Right renal pelvis (tissue), 4 donors: ENCODE data around the gene STOML1. TPM values are rescaled to one million over a fixed set of nuclear protein-coding genes. Genes with fewer than 3 reads are reported as not detected.

Source experiments
- DNase-seq, 4 donors: peaks; one replicate each; pipeline ENCODE4 v3.0.0-alpha.2; 2013; ENCODE audit warnings: low read depth in 4 of 4, low spot score in 3 of 4, missing footprints in 1 of 4
- polyA plus RNA-seq, 4 donors: library from polyadenylated mRNA; unstranded; fragments of 120-200 nt; gene quantifications; one replicate each; pipeline ENCODE4 v1.2.1, GENCODE V29; 2013; ENCODE audit not compliant: insufficient read length in 4 of 4

STOML1 gene
- polyA plus RNA-seq, 4 donors: 8.9 to 16.8 (median 11.5) TPM

DNA sequence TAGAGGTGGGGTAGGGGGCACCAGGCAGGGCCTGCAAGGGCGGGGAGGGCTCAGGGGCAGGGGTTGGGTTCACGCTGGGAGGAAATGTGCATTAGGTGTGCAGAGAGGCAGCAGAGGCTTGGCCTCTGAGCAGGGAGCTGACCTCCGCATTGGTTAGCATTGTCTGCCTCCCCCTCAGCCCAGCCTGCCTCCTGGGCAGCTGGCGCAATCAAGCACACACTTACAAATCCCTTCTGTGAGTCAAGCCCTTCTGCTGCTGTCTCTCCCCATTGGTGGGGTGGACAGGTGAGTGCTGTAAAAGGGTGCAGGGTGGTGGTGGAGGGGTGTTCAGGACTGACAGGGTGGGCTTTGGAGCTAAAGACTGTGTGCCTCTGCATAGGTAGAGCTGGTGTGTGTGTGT, 56.5 kb downstream of the STOML1 start:
- no peak for DNase-seq

DNA sequence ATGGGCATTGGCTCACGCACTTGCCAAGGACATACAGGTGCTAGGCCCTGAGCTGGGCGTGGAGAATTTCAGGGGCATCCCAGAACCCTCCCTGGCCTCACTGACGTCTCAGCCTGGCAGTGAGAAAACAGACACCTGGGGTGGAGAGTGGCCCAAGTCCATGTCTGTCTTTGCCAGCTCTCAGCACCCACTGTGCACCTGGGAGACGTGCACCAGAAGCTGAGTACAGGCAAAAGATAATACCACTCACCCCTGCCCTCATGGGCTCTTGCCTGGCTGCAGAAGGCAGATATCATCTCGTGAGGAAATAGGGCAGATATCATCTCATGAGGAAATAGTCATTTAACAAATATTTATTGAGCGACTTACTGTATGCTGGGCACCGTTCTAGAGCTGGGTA, 57.8 kb downstream of the STOML1 start:
- DNase-seq: no peak

DNA sequence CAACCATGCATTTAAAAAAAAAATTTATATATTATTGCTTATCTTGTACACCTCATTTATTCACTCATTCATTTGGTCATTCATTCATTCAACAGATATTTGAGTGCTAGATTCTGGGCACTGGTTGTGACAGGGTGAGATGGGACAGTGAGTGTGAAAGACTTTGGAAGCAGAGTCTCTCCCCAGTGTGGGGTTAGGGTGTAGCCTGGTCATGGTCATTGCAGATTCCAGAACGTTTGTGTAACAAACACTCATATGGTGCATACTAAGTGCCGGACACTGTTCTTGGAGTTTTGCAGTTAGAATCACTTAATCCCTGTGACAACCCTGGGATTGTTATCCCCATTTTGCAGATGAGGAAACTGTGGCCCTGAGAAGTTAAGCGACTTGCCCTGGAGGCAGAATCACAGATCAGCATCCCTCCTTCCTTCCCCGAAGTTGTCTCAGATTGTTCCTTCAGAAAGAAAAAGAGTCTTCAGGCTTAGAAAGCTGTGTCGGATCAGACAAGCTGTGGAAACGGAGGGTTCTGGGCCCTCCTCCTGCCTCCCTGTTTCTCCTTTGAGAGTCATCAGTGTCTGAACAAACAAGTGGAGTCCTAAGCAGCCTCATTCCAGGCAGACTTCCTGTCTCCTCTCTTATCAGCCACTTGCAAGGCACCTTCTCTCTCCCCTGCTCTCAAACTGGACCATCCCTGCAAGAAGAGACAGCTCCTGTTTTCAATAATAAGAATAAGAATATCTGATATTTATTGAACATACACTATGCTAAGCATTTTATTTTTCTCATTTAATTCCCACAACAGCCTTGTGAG, 59.5 kb downstream of the STOML1 start:
- no peak for DNase-seq

DNA sequence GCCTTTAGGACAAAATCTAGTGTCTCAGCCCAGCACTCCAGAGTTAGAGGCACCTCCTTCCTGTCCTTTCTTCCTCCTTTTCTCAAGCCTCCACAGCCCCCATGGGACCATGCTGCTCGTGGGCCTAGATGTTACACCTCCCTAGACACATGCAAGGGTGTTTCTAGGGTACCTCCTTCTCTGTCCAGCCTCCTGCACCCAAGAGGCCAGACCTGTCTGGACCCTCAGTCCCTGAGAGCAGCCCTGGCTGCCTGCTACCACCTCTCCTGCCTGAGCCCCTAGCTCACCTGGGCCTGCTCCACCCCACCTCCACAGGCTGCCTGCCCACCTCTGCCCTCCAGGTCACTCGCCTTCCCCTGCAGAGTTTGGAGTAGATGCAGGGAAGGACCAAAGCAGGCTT, 60.7 kb downstream of the STOML1 start:
- DNase-seq: no peak

DNA sequence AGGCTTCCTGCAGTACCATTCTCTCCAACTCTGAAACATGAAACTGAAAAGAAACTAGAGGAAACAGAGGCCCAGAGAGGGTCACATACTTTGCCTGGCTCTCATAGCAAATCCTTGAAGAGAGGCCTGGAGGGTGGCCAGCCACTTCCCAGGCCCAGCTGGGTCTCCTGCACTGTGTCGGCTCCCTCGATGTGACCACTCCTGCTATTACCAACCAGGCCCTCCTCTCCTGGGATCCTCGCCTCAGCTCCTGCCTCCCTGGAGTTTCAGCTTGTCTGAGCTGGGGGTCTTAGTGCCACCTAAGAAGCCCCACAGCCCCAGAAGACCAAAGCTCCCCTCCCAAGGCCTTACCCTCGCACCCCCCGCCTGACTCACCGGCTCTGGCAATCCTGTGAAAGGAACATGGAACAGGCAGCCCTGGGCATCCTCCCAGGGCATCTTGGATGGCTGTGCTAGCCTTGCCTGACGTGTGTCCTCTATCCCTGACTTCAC, 61.3 kb downstream of the STOML1 start:
- no peak for DNase-seq

DNA sequence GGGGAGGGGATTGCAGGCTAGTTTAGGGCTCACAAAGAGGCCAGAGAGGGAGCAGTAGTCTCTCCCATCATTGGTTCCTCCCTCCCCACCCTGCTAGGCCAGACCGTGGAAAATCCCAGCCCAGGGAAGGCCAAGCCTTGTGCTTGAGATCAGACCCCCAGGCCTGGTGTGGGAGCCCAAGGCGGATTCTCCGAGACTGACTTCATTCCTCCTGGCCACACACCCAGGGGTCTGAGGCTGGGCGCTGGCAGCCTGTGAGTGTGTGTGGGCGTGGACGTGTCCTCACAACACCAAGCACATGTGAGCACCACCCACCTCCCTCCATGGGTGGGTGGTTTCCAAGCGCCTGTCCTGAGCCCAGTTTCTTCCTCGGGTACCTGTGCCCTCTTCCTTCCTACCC, 61.7 kb downstream of the STOML1 start:
- DNase-seq: no peak

DNA sequence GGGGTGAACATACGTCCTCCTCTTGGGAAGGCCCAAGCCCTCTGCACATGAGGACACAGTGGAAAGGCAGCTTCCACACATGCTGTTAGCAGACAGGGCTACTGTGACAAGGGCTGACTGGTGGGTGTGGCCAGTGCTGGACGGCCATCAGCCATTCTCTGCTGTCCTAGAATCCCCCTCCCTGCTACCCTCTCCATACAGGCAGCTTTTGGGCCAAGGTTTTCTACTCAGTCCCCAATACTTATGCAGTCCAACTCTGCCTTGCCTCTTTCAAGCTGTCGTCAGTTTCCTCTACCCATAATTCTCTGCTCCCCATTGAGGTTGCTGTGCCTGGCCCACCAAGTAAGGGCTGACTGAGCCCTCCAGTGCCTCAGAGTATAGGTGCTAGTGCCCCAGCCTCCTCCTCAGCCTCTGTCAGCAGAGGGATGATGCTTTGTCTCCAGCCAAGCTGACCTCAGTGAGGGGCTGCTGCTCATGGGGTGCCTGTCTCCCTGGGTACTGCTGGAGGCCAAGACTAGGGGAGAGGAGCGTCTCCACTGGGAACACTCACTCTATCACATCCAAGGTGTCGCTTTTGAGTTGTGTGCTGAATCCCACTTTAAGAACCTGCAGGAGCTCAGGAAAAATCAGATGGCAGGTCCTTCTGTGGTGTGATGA, 63.0 kb downstream of the STOML1 start:
- no peak for DNase-seq

Other genes with a start within 250 kb of the STOML1 start
- gene INSYN1, start 238.9 kb downstream of the STOML1 start, polyA plus RNA-seq: 10 to 100 TPM; 16.7 to 29.0 (median 21.8) TPM
- gene TBC1D21, start 118.7 kb downstream of the STOML1 start, polyA plus RNA-seq: not detected
- 10 to 100 TPM; 80.8 to 86.6 (median 85.0) TPM for gene LOXL1, start 65.8 kb downstream of the STOML1 start, polyA plus RNA-seq
- 10 to 100 TPM; 24.3 to 34.1 (median 29.5) TPM for gene PML, start 2.4 kb upstream of the STOML1 start, polyA plus RNA-seq
- under 1 TPM in 3 of 4 donors, not detected in 1; 0.06 to 0.18 (median 0.09) TPM for gene GOLGA6A, start 90.3 kb upstream of the STOML1 start, polyA plus RNA-seq
- gene ISLR2, start 138.3 kb upstream of the STOML1 start, polyA plus RNA-seq: 1 to 10 TPM in 1 of 4 donors, under 1 TPM in 3; 0.57 to 1.5 (median 0.72) TPM
- 10 to 100 TPM; 50.5 to 72.9 (median 61.8) TPM for gene ISLR, start 181.4 kb upstream of the STOML1 start, polyA plus RNA-seq
- 10 to 100 TPM; 25.6 to 36.8 (median 33.1) TPM for gene STRA6, start 210.5 kb upstream of the STOML1 start, polyA plus RNA-seq
- gene CCDC33, start 244.0 kb upstream of the STOML1 start, polyA plus RNA-seq: 1 to 10 TPM; 3.9 to 6.2 (median 5.2) TPM